GM12878 (cell line): ENCODE data around the gene ZMYND19. TPM values are rescaled to one million over a fixed set of nuclear protein-coding genes. Genes with fewer than 3 reads are reported as not detected.

Experiments
- ATAC-seq: fragments of 200-7000 bp; cut with Tn5 transposase; 3 replicates; pipeline ENCODE4 v1.9.1; 2020; ENCODE audit warnings: mild to moderate bottlenecking, moderate library complexity
- BruUV-seq: library from RNA; stranded (reverse); fragments of 400-500 nt; replicated peaks from 2 replicates; lab custom pipeline; 2021; lab: Mats Ljungman, UMichigan
- CTCF ChIA-PET: fragments of 300-600 bp; sonication (Branson Sonifier 250); formaldehyde crosslinking; extraction: SDS; loops from one replicate; lab custom pipeline; 2021; ENCODE audit warnings: inconsistent platforms; lab: Yijun Ruan, JAX
- POLR2A ChIA-PET: fragments of 350-600 bp; formaldehyde crosslinking; extraction: SDS; loops from one replicate; lab custom pipeline; 2021; ENCODE audit warnings: inconsistent platforms; lab: Charles Lee
- RAD21 ChIA-PET: fragments of 300-600 bp; sonication (Branson Sonifier 250); formaldehyde crosslinking; loops from one replicate; lab custom pipeline; 2023; ENCODE audit warnings: antibody characterized with exemption; ENCODE audit not compliant: unreplicated experiment; lab: Charles Lee
- SMC1A ChIA-PET: fragments of 300-600 bp; sonication (Branson Sonifier 250); formaldehyde crosslinking; loops from one replicate; lab custom pipeline; 2023; ENCODE audit not compliant: unreplicated experiment, uncharacterized antibody; lab: Charles Lee
- DNase-seq: peaks from one replicate; pipeline ENCODE4 v3.0.0-alpha.2; 2011; ENCODE audit warnings: low read depth, low spot score
- FAIRE-seq: peaks from 3 replicates; lab custom pipeline; 2011; peaks lifted over from hg19 to GRCh38; lab: Jason Lieb, UNC
- H2AFZ ChIP-seq: 2 replicates; pipeline ENCODE4 v1.6.0; 2011; ENCODE audit warnings: low read depth, low read length, control low read depth; ENCODE audit not compliant: control insufficient read depth
- H3K27ac ChIP-seq: 2 replicates; pipeline ENCODE4 v1.5.1; 2011; ENCODE audit warnings: control low read depth; ENCODE audit not compliant: control insufficient read depth, insufficient read depth
- H3K27me3 ChIP-seq, 2 experiments: replicated peaks in 1 of 2; 2 replicates each; pipeline versions ENCODE4 v1.6.0 to v1.6.1; 2011; ENCODE audit warnings: low read length in 1 of 2; ENCODE audit not compliant: control insufficient read depth in 2 of 2, insufficient read depth in 2 of 2
- H3K36me3 ChIP-seq, 2 experiments: 2 replicates each; pipeline ENCODE4 v1.5.1; 2011; ENCODE audit warnings: low read length in 1 of 2; ENCODE audit not compliant: control insufficient read depth in 2 of 2, insufficient read depth in 2 of 2
- H3K4me1 ChIP-seq: 2 replicates; pipeline ENCODE4 v1.6.1; 2011; ENCODE audit warnings: mild to moderate bottlenecking, low read length, moderate library complexity, mixed read lengths; ENCODE audit not compliant: control insufficient read depth, insufficient read depth
- H3K4me2 ChIP-seq: 2 replicates; pipeline ENCODE4 v1.6.0; 2011; ENCODE audit warnings: control low read depth; ENCODE audit not compliant: control insufficient read depth, insufficient read depth
- H3K4me3 ChIP-seq: fragments of 200-600 bp; sonication (generic); 2 replicates; pipeline ENCODE4 v1.5.1; 2016
- H3K79me2 ChIP-seq: 2 replicates; pipeline ENCODE4 v1.6.0; 2011; ENCODE audit warnings: low read length; ENCODE audit not compliant: control insufficient read depth, insufficient read depth
- H3K9ac ChIP-seq: 2 replicates; pipeline ENCODE4 v1.8.0; 2011; ENCODE audit warnings: low read length, control low read depth, mixed read lengths; ENCODE audit not compliant: control insufficient read depth, insufficient read depth
- H3K9me3 ChIP-seq: replicated peaks from 3 replicates; pipeline ENCODE4 v1.5.1; 2011; ENCODE audit warnings: mild to moderate bottlenecking, low read length; ENCODE audit not compliant: control insufficient read depth, insufficient read depth
- H4K20me1 ChIP-seq: 2 replicates; pipeline ENCODE4 v1.6.0; 2011; ENCODE audit not compliant: control insufficient read depth, insufficient read depth
- BHLHE40 ChIP-seq, 2 experiments: fragments of 450-650 bp in 1 of 2; IDR thresholded peaks; 2 replicates each; pipeline ENCODE4 v1.6.1; 2011 to 2017; ENCODE audit warnings: low read depth in 2 of 2, borderline replicate concordance in 1 of 2, improper control_type of control experiment in 1 of 2, low read length in 1 of 2, mild to moderate bottlenecking in 1 of 2
- IKZF1 ChIP-seq: fragments of 450-650 bp; conservative IDR thresholded peaks from 2 replicates; pipeline ENCODE4 v1.6.1; 2017; ENCODE audit warnings: antibody characterized with exemption, mild to moderate bottlenecking
- POLR2A ChIP-seq: IDR thresholded peaks from 2 replicates; pipeline ENCODE4 v1.6.1; 2011; ENCODE audit warnings: low read depth, mild to moderate bottlenecking, low read length
- RELA ChIP-seq: fragments of 450-650 bp; IDR thresholded peaks from 2 replicates; pipeline ENCODE4 v1.8.0; 2014; ENCODE audit warnings: borderline replicate concordance; ENCODE audit not compliant: partially characterized antibody
- SIN3A ChIP-seq: IDR thresholded peaks from 2 replicates; pipeline ENCODE4 v1.6.1; 2012; ENCODE audit warnings: low read depth, low read length, improper control_type of control experiment
- ZNF207 ChIP-seq: fragments of 450-650 bp; IDR thresholded peaks from 2 replicates; pipeline ENCODE4 v1.6.1; 2014; ENCODE audit warnings: antibody characterized with exemption, mild to moderate bottlenecking, borderline replicate concordance
- WGBS: methylation state at CpG from one replicate; pipeline ENCODE4 v1.1.6; 2016; ENCODE audit warnings: low lambda C conversion rate; ENCODE audit not compliant: insufficient replicate concordance, insufficient coverage; ENCODE audit errors: missing lambda C conversion rate; 5-methylcytosine and 5-hydroxymethylcytosine counted together
- in situ Hi-C: fragments of 300-500 bp; cut with MboI; formaldehyde crosslinking; loops from 9 replicates; pipeline ENCODE4 v1.14.3; 2018; ENCODE audit warnings: mixed read lengths
- intact Hi-C: fragments of 100-400 bp; cut with micrococcal nuclease; formaldehyde crosslinking; loops from one replicate; pipeline ENCODE4 v1.14.2; 2022; ENCODE audit not compliant: unreplicated experiment
- polyA plus RNA-seq, 11 experiments: library from polyadenylated mRNA; depleted of rRNA in 4 of 11; unstranded in 6 of 11; stranded (reverse) in 5 of 11; fragments of >200 nt; fragmentation: Nextera tagmentation in 4 of 11; fragmentation: Illumina TruSeq in 1 of 11; extraction: Ambion mirVana in 4 of 11; extraction: Trizol in 1 of 11; gene quantifications; 1 replicate in 1 of 11; 2 replicates in 10 of 11; pipeline versions ENCODE4 v1.2.1 to v1.2.3, GENCODE V29; 2011 to 2016; ENCODE audit warnings: inconsistent platforms in 2 of 11, missing spikeins in 2 of 11, low read depth in 1 of 11
- total RNA-seq, 4 experiments: library from RNA; depleted of rRNA in 3 of 4; stranded (reverse); fragments of >200 nt in 3 of 4; fragmentation: Illumina TruSeq in 1 of 4; extraction: Trizol in 1 of 4; gene quantifications; 2 replicates each; pipeline versions ENCODE4 v1.2.1 to v1.2.3, GENCODE V29; 2013 to 2021
- TF ChIP-seq, protein P1 (sequence below): IDR thresholded peaks from 2 replicates; pipeline ENCODE4 v1.6.1; 2011; ENCODE audit warnings: low read depth, low read length, improper control_type of control experiment, borderline replicate concordance

Gene ZMYND19
- total and polyA plus RNA-seq, 10 of the 15 experiments (the other 5 are each of a cell fraction or from before 2014, with no cell fraction given) = 0.84 to 54.8 (median 20.1) TPM

- TF ChIP-seq RELA = no peak
Measured at GRCh38 chr9:137613738-137614523, 23.6 kb upstream of the ZMYND19 start (continued).

DNA sequence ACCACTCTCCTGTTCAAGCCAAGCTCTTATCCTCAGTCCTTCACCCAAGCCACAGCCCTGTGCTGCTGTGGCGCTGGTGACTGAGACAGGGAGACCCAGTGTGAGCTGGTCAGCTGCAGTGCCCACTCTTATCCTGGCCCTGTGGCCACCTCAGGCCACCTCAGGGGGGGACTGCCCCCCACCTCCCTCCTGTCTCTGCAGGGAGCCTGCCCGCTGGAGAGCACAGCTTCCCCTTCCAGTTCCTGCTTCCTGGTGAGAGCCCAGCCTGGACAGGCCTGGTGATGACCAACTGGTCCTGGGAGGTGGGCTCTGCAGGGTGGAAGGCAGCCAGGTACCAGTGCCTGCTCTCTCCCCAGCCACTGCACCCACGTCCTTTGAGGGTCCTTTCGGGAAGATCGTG, 22.9 kb upstream of the ZMYND19 start:
- CTCF ChIA-PET = no interaction called here
- TF ChIP-seq, protein P1, sequence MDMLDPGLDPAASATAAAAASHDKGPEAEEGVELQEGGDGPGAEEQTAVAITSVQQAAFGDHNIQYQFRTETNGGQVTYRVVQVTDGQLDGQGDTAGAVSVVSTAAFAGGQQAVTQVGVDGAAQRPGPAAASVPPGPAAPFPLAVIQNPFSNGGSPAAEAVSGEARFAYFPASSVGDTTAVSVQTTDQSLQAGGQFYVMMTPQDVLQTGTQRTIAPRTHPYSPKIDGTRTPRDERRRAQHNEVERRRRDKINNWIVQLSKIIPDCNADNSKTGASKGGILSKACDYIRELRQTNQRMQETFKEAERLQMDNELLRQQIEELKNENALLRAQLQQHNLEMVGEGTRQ = no peak
- TF ChIP-seq POLR2A (no peak; the same call in 1 of the 2 replicates), IKZF1 (no peak), SIN3A (no peak), BHLHE40 (IDR thresholded peaks at IDR 0.05; ENCODE audit: borderline replicate concordance in 1 of 2, low read depth in 2 of 2, low read length in 1 of 2) (no peak), ZNF207 (no peak)

More for the DNA sequence above, 22.9 kb upstream of the ZMYND19 start:
- H3K27ac ChIP-seq = no peak overlapping the region
- SMC1A ChIA-PET = no interaction called here
- peaks cover 2 to 7% of the 10 kb centered on the region in 2 experiments; a peak in 3 of 4 replicates for H3K36me3 ChIP-seq
- peaks cover 5% of the 10 kb centered on the region for H3K4me1 ChIP-seq
- RAD21 ChIA-PET = no interaction called here
- DNase-seq (no peak), FAIRE-seq (no peak), ATAC-seq (no peak)
- WGBS = 73% methylated on average over 5 of the region's 5 CpGs
- H3K79me2 ChIP-seq = peaks cover 13% of the 10 kb centered on the region
- intact Hi-C loops (no loop called here), in situ Hi-C loops (no loop called here)
- BruUV-seq = no TSS peak
- no peaks in the 10 kb centered on the region for H3K27me3 ChIP-seq
- H3K9ac ChIP-seq = no peak overlapping the region
- POLR2A ChIA-PET = no interaction called here
- no peaks in the 10 kb centered on the region for H3K9me3 ChIP-seq
- no peaks in the 10 kb centered on the region; the same call in 1 of the 2 replicates for H4K20me1 ChIP-seq
- no peak overlapping the region for H2AFZ ChIP-seq
- no peak overlapping the region for H3K4me3 ChIP-seq
- no peak overlapping the region for H3K4me2 ChIP-seq
